GM18507 (cell line): ENCODE measurements around the gene OLA1.

Experiments used
- DNase-seq: peaks from one replicate; pipeline ENCODE4 v3.0.0; 2011; ENCODE audit warnings: low read depth; ENCODE audit not compliant: insufficient read length; ENCODE audit errors: extremely low spot score
- FAIRE-seq: peaks from 2 replicates; lab custom pipeline; 2011; peaks lifted over from hg19 to GRCh38; lab: Jason Lieb, UNC

The OLA1 gene

DNA sequence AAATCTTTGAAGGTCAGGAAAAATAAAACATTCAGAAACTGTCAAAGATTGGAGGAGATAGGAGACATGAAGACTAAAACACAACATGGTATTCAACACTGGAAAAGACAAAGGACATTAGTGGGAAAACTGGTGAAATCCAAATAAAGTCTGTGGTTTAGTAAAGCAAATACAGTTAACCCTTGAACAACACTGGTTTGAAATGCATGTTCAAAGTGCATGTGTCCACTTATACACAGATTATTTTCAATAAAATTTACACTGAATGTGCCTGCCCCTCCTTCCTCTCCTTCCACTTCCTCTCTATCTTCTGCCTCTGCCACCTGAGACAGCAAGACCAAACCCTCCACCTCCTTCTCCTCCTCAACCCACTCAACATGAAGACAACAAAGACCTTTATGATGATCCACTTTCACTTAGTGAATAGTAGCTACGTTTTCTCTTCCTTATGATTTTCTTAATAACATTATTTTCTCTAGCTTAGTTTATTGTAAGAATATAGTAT, 14.5 kb downstream of the OLA1 start:
- no peak for FAIRE-seq
- no peak for DNase-seq

DNA sequence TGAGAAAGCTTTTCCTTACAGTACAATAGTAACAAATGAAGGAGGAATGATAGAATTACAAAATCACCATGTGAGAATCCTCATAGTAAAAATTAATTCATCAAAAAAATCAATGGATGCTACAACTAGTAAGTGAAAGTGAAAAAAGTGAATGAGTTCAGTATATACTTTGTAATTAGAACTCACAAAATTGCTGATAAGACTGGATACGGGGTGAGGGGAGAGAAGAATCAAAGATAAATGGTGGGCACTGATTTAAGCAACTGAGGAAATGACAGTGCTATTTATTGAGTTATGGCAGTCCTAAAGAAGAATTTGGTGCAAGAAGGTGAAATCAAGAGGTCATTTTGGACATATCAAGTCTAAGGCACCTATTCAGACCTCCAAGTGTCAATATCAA, 20.6 kb downstream of the OLA1 start:
- DNase-seq (no peak), FAIRE-seq (no peak)

DNA sequence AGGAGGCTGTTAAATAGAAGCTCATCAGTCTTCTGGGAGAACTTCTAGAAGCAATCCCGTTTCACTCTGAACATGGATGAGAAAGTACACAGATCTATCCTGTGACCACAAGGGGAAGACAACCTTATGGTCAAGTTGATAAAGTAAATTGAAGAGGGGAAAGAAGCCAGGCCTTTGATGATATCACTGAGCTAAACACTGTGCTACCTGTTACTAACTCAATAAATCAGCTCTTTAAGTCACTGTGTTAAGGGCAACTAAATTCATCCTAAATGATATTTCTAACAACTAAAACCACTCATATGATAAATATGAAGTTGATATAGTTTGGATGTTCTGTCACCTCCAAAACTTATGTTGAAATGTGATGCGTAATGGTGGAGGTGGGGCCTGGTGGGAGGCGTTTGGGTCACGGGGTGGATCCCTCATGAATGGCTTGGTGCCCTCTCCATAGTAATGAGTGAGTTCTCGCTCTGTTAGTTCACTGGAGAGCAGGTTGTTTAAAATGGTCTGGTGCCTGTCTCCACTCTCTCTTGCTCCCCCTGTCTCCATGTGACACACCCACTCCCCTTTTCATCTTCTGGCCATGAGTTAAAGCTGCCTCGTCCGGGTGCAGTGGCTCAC, 23.6 kb downstream of the OLA1 start:
- DNase-seq (no peak), FAIRE-seq (no peak)

DNA sequence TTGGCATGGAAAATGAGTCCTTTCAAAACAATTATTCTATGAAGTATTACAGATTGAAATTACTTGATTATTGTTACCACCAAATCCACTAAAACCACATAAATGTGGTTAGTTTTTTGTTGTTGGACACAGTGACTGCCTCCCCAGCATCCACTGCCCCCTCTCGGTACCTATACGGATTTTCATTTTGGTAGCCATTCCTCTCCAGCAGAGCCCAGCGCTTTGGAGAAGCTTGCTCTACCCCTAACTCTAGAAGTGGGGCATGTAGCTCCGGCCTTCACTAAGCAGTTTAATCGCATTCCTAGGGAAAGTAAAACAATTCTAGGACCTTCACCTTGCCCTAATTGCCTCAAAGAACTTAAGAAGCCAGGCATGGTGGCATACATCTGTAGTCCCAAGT, 24.2 kb downstream of the OLA1 start:
- FAIRE-seq (no peak), DNase-seq (no peak)

DNA sequence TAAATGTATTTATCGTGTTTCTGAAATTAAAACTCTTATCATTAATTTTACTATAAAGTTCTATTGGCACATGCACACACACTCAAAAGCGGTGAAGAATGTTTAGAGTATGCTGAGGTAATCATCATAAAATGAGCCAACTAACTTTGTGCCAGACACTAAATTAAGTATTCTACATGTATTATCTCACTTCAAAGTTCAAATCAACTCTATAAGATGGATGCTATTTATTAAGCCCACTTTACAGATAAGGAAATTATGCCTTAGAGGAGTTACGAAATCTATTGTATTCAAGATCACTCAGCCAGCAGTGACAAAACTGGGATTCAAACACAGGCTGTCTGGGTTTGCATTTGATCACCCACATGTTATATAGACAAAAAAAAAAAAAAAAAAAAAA, 24.9 kb downstream of the OLA1 start:
- no peak for DNase-seq

DNA sequence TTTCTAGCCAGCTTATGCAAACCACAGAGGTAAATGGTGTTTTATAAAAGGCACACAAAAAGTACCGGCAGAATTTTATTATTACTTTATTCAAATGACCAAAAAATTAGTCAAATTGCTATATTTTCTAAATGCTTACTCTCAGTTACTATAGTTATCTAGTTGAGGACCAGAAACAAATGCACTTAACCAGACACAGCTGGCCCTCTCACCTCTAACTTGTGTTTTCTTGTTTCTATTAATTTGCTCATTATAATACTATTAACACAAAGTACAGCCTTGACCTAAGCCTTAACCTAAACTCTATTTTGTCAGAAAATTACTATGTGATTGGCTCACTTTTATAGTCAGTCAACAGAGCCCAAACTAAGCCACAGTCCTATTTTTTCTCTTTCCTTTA, 26.2 kb downstream of the OLA1 start:
- DNase-seq (no peak), FAIRE-seq (no peak)

More for the DNA sequence above, 24.9 kb downstream of the OLA1 start:
- no peak for FAIRE-seq

DNA sequence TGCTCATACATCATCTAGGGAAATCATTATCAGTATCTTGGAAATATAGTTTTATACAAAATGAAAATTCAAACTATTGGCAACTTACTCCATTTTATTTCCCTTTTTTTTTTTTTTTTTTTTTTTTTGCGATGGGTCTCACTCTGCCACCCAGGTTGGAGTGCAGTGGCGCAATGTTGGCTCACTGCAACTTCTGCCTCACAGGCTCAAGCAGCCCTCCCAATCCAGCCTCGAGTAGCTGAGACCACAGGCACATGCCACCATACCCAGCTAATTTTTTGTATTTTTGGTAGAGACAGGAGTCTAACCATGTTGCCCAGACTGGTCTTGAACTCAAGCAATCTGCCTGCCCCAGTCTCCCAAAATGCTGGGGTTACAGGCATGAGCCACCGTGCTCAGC, 29.0 kb downstream of the OLA1 start:
- DNase-seq (no peak), FAIRE-seq (no peak)

DNA sequence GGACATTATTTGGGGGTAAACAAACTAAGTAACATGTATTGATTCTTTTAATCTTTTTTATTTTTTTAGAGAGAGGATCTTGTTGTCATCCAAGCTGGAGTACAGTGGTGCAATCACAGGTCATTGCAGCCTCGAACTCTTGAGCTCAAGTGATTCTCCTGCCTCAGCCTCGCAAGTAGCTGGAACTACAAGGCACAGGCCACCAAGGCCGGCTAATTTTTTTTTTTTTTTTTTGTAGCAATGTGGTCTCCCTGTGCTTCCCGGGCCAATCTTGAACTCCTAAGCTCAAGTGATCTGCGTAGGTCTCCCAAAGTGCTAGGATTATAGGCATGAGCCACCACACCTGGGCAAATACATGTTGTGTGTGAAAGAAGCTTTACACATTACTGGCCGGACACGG, 29.6 kb downstream of the OLA1 start:
- DNase-seq: no peak
- FAIRE-seq: no peak

DNA sequence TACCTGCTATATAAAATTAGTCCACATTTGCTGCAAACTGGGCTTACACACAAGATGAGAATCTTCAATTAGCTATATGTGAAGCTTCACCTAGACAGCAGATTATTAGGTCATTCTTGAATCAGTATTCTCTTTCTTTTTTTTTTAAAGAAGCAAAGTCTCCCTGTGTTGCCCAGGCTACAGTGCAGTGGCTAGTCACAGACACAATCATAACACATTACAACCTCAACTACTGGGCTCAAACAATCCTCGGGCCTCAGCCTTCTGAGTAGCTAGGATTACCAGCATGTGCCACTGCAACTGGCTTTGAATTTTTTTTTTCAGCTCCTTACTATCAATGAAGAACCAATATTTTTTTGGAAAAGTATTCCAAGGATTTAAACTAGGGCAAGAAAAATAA, 30.5 kb downstream of the OLA1 start:
- DNase-seq (no peak), FAIRE-seq (no peak)

DNA sequence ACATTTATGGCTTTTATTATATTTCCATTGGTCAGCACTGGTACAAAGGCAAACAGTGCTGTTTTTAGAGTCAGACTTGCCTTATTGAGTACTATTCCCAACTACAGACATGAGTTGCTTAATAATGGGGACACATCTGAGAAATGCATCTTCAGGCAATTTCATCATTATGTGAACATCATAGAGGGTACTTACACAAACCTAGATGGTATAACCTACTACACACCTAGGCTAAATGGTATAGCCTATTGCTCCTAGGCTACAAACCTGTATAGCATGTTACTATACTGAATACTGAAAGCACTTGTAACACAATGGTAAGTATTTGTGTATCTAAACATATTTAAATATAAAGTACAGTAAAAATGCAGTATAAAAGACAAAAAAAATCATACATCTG, 36.4 kb downstream of the OLA1 start:
- FAIRE-seq (no peak), DNase-seq (no peak)

DNA sequence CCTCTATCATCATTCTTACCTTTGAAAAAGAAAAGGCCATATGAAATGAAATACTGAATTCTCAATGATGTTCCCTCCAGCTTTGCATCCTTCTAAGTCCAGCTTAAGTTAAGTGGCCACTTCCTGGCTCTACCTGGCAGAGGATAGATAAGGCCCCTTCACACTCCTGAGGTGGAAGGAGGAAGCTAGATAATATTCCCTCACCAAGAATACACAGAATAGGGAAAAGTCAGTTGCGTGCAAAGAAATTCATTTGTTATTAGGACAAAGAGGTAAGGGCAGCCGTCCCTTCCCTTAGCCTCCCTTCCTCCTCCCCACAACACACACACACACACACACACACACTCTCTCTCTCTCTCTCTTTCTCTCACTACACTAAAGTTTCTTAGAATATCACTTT, 37.5 kb downstream of the OLA1 start:
- FAIRE-seq: no peak

DNA sequence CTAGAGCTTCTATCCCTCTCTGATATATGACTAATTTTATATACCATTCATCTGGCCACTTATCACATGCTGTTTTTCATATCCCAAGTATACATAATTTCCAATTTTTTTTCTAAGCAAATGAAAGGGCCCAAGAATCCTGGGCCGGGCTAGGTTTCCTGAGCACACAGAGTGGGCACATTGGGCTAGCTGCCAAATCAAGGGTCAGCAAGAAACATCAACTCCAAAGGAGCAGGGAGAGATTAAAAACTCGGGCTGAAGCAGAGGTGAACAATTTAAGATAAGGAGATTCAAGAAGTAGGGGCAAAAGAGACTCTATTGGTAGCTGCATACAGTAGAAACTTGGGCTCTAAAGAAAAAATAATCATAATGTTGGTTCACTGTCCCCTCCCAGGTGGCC, 39.0 kb downstream of the OLA1 start:
- no peak for FAIRE-seq
- DNase-seq: no peak

More for the DNA sequence above, 37.5 kb downstream of the OLA1 start:
- DNase-seq: no peak

DNA sequence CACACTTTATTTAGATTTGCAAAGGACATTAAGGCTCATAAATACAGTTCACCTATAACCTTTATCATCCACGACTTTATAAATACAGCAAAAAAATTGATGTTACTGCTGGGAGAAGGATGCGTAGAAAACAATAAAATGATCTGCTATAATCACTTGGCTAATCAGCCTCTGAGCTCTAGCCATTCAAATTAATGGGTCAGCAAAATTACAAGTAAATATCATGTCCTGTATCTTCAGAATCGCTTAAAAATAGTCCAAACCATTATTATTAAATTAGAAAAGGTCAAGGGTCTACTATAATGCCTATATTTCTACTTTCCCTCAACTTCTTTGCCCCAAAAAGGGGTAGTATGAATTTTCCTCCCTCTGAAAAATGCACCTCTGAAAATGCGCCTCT, 40.3 kb downstream of the OLA1 start:
- DNase-seq: no peak
- no peak for FAIRE-seq

DNA sequence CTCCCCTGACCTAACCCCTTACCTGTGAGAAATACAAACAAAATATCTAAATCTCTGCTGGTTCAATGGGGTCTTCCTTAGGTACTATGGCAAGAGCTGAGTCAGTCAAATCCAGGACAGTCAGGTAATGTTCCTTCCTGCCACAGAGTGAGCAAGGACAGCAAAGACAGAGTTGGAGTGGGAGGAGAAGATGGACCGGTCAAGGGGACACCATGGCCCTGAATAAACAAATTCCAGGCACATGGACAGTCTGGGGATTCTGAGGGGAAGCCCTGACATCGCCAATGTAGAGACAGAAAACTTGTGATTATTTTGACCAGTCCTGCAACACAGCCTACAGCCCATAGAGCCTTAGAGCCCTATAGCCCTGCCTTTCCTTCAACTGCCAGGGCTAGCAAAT, 42.8 kb downstream of the OLA1 start:
- DNase-seq (no peak), FAIRE-seq (no peak)

DNA sequence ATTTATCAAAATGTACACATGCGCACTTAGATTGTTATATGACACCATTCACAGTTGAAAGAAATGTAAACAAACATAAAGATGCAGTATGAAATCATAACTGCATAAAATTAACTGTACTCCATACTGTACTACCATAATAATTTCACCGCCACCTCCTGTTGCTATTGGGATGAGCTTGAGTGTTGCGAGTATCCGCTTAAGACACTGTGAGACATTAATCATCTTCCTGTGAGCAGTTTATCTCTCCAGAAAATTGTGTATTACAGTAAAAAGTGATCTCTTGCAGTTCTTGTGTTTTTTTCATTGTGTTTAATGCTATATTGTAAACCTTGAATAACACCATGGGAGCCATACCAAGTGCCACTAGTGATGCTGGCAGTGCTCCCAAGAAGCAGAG, 46.1 kb downstream of the OLA1 start:
- DNase-seq: no peak
- no peak for FAIRE-seq

DNA sequence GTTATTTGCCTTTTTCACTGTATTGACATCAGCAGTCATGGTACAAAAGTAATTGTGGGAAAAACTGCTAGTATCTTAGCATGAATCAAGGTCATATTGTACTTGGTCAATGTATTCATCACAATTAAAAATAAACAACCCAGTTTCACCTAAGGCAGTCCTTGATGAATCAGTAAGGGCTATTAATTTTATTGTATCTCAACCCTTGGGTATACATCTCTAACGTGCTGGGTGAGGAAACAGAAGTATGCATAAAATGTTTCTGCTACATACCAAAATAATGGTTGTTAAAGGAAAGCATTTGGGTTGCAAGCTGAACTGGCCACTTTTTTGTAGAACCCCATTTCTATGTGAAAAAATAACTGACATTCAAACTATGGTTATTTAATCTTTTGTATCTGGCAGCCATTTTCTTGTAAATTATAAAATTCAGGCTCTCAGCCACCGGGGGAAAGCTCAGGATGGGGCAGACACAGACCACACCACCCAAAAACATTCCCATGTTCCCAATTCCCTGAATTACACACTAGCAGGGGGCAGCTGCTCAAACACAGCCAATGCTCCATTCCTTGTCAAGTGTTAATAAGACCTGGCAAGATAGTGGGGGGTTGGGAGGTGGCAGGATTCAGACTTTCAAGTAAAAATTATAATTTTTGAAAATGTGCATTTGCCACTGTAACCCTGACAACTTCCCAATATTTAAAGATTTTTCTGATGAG, 49.3 kb downstream of the OLA1 start:
- FAIRE-seq (no peak), DNase-seq (no peak)

DNA sequence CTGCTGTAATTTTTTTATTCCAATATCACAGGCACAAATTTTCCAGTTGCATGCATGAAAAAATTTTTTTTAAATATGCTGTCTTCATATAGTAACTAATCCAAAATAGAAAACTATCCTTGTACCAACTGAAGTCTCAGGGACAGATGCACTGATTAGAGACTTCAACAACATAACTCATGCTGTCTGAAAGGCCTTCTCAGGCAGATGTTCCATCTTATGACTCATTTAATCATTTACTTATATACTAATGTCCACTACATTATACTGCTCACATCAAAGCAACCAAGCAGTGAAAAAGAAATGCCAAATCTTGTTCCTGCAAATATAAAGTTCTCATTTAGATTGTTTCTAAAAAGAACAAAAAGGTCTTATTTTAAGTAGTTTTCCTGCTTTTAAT, 53.1 kb downstream of the OLA1 start:
- no peak for FAIRE-seq
- DNase-seq: no peak

DNA sequence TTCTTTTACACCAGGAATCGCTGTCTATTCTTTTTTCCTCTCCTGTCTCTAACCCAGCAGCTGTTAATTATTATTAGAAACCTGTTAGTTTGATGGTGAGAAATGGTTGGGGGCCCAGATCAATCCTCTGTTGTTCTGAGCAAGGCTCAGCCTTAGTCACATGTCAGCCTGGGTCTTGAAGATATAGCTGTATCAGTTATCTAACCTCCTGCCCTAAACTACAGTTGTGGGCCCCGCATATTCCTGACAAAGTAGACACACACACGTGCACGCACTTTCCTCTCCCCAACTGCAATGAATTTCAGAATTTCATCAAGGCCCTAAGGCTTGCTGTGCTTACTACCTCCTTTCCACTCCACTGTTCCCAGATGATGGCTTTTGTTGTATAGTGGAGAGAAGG, 54.6 kb downstream of the OLA1 start:
- no peak for DNase-seq
- FAIRE-seq: no peak

DNA sequence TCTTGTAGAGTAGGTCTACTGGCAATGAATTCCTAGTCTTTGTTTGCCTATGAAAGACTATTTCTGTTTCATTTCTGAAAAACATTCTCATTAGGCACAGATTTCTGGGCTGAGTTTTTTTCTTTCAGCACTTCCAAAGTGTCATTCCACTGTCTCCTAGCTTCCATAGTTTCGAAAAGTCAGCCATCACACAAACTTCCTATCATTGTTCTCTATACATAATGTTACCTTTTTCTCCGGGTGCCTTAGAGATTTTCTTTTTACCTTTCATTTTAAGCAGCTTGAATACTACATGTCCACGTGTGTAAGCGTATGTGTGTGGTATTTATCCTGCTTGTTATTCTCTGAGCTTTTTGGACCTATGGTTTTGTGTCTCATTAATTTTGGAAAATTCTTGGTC, 55.7 kb downstream of the OLA1 start:
- DNase-seq (no peak), FAIRE-seq (no peak)

DNA sequence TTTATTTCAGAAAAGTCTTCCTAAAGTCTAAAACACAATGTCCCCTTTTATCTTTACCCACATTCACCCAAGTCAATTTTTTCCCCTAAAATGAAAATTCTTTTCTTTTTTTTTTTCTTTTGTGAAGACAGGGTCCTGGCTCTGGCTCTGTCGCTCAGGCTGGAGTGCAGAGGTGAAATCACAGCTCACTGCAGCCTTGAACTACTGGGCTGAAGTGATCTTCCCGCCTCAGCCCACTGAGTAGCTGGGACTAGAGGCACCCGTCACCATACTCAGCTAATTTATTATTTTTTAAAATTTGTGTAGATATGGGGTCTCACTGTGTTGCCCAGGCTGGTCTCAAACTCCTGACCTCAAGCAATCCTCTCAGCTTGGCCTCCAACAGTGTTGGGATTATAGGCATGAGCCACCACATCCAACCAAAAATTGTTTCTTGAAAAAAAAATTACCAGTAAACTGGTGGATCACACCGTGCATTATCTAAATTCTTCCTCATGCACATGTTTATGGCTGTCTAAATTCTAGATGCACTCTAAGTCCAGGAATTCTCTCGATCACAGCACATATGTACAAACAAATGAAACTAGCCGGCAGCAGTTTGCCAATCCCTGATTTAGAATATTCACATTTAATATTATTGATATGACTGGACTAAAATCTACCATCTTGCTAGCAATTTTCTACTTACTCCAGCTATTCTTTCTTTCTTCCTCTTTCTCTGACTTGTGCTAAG, 56.8 kb downstream of the OLA1 start:
- DNase-seq: no peak

DNA sequence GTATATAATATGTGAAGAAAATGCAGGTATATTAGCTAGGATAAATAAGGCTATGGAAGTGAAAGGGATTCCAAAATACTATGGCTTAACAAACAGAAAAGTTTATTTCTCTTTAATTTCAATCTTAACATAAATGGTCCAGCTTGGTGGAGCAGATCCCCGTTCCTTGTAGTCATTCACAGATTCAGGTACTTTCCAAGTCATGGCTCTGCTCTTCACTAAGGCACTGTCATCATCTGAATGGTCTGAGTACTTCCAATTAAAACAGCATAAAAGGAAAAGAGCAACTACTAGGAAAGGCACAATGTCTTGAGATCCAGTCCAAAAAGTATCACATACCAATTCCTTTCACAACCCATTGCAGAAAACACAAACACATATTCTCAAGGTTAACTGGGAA, 63.4 kb downstream of the OLA1 start:
- DNase-seq: no peak

More for the DNA sequence above, 56.8 kb downstream of the OLA1 start:
- FAIRE-seq: no peak

More for the DNA sequence above, 63.4 kb downstream of the OLA1 start:
- no peak for FAIRE-seq
